Measurements from ENCODE around the gene IKZF5.

IKZF5 gene

GRCh38 chr10:122974543-122975064, 34.0 kb downstream of the IKZF5 start:
- Histone ChIP-seq H3K4me3 (ENCODE audit: low read depth, low read length) (no peak overlapping the region), H3K27ac (no peak overlapping the region), H3K9me3 (ENCODE audit: severe bottlenecking) (no peaks in the 10 kb centered on the region), H3K36me3 (no peaks in the 10 kb centered on the region), H3K27me3 (ENCODE audit: insufficient read depth, low read depth, severe bottlenecking) (no peaks in the 10 kb centered on the region)
- no peak for TF ChIP-seq CTCF (IDR thresholded peaks at IDR 0.05; ENCODE audit: low read depth, low read length)
- no peak for DNase-seq

GRCh38 chr10:122974023-122974422, 34.6 kb downstream of the IKZF5 start:
- Histone ChIP-seq H3K27ac (no peak overlapping the region), H3K36me3 (no peaks in the 10 kb centered on the region), H3K27me3 (ENCODE audit: insufficient read depth, low read depth, severe bottlenecking) (no peaks in the 10 kb centered on the region), H3K9me3 (ENCODE audit: severe bottlenecking) (peaks cover 5% of the 10 kb centered on the region), H3K4me3 (ENCODE audit: low read depth, low read length) (no peak overlapping the region)
- TF ChIP-seq CTCF (IDR thresholded peaks at IDR 0.05; ENCODE audit: low read depth, low read length), result no peak
- no peak for DNase-seq

GRCh38 chr10:122968698-122969097, 39.9 kb downstream of the IKZF5 start:
- H3K4me3 ChIP-seq (ENCODE audit: low read depth, low read length), result no peak overlapping the region
- no peaks in the 10 kb centered on the region for H3K36me3 ChIP-seq
- H3K27me3 ChIP-seq (ENCODE audit: insufficient read depth, low read depth, severe bottlenecking), result no peaks in the 10 kb centered on the region
- H3K27ac ChIP-seq, result no peak overlapping the region
- no peak for TF ChIP-seq CTCF (IDR thresholded peaks at IDR 0.05; ENCODE audit: low read depth, low read length)
- peaks cover 12% of the 10 kb centered on the region for H3K9me3 ChIP-seq (ENCODE audit: severe bottlenecking)
- DNase-seq, result no peak

- H3K4me3 ChIP-seq (ENCODE audit: low read depth, low read length), result no peak overlapping the region
- peaks cover 14% of the 10 kb centered on the region for H3K9me3 ChIP-seq (ENCODE audit: severe bottlenecking)
- TF ChIP-seq CTCF (IDR thresholded peaks at IDR 0.05; ENCODE audit: low read depth, low read length), result no peak
- no peaks in the 10 kb centered on the region for H3K36me3 ChIP-seq
- DNase-seq, result no peak
- H3K27me3 ChIP-seq (ENCODE audit: insufficient read depth, low read depth, severe bottlenecking), result no peaks in the 10 kb centered on the region
- H3K27ac ChIP-seq, result no peak overlapping the region
Measured at GRCh38 chr10:122966879-122967278, 41.7 kb downstream of the IKZF5 start.

GRCh38 chr10:122962405-122962804, 46.2 kb downstream of the IKZF5 start:
- no peak for TF ChIP-seq CTCF (IDR thresholded peaks at IDR 0.05; ENCODE audit: low read depth, low read length)
- H3K27me3 ChIP-seq (ENCODE audit: insufficient read depth, low read depth, severe bottlenecking), result no peaks in the 10 kb centered on the region
- no peak overlapping the region for H3K4me3 ChIP-seq (ENCODE audit: low read depth, low read length)
- DNase-seq, result no peak
- peaks cover 2% of the 10 kb centered on the region for H3K9me3 ChIP-seq (ENCODE audit: severe bottlenecking)
- H3K27ac ChIP-seq, result no peak overlapping the region
- no peaks in the 10 kb centered on the region for H3K36me3 ChIP-seq

GRCh38 chr10:122957474-122957873, 51.1 kb downstream of the IKZF5 start:
- Histone ChIP-seq H3K27me3 (ENCODE audit: insufficient read depth, low read depth, severe bottlenecking) (no peaks in the 10 kb centered on the region), H3K36me3 (no peaks in the 10 kb centered on the region), H3K4me3 (ENCODE audit: low read depth, low read length) (no peak overlapping the region), H3K9me3 (ENCODE audit: severe bottlenecking) (peaks cover 6% of the 10 kb centered on the region), H3K27ac (no peak overlapping the region)
- TF ChIP-seq CTCF (IDR thresholded peaks at IDR 0.05; ENCODE audit: low read depth, low read length), result no peak
- no peak for DNase-seq
